Ammon's horn (tissue), 1 donor: ENCODE measurements around the gene KCNE2.
"Not testable (repeated sequence)": the region's sequence is repeated elsewhere in the genome, so short reads cannot be mapped to it uniquely, and the experiment has no call there.

Experiments used
- DNase-seq: peaks from one replicate; pipeline ENCODE4 v3.0.0-alpha.2; 2016; ENCODE audit warnings: low spot score

Gene KCNE2

GRCh38 chr21:34407294-34407693 lies 43.5 kb downstream of the KCNE2 start:
- DNase-seq, result not testable (repeated sequence)

DNA sequence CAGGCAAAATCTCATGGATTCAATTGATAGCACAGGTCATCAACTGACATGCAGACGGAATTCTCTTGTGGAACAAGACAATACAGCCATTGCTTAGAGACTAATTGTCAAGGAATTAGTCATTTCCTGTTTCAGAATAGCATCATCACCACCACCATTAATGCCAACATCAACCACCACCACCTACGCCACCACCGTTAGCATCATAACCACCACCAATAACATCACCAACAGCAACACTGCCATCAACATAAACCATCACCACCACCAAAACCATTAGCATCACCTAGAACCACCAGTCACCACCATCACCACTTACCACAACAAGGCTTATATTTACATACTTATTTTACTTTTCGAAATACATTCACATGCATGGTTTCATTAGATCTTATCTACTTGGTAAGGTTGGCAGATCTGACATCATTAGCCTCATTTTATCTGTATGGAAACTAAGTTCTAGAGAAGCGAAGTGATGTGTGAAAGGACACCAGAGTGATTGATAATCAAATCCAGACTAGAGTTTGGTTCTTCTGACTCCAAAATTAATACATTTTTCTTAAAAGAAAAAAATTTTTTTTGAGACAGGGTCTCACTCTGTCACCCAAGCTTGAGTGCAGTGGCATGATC lies 53.8 kb downstream of the KCNE2 start:
- not testable (repeated sequence) for DNase-seq
